ENCODE data around the gene SLC9A4. TPM values are rescaled to one million over a fixed set of nuclear protein-coding genes. Genes with fewer than 3 reads are reported as not detected.

Gene SLC9A4
- total RNA-seq, 2 experiments from 2014 or later = 0.07 to 0.10 TPM

DNA sequence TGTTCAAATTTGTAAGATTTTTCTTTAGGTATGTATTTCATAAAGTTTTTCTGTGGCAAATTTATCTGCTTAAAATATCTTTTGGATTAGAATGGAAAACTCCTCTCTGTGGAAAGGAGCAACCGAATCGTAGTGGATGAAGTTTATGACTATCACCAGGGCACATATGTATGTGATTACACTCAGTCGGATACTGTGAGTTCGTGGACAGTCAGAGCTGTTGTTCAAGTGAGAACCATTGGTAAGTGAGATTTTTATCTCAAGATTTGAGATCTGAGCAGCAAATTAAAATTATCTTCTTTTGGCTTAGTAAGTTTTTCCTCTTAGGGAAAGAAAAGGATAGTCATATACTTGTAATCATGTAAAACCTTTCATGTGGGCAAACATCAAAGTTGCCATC lies 35.9 kb upstream of the SLC9A4 start:
- Mint-ChIP-seq H3K27me3 (no peaks in the 10 kb centered on the region), H3K9me3 (peaks cover 6% of the 10 kb centered on the region), H3K36me3 (ENCODE audit: low read depth) (peaks cover 19% of the 10 kb centered on the region), H3K27ac (no peak overlapping the region), H3K4me1 (peaks cover 18% of the 10 kb centered on the region), H3K4me3 (no peak overlapping the region)
- ChIA-PET CTCF (interaction anchor here (1.1 to 2.3 kb wide), 2 partner anchors 186 to 416 kb away, joined by 3 to 6 read pairs; no protein-coding TSS in a partner anchor), POLR2A (no interaction called here)
- no peak for DNase-seq

- H3K9me3 Mint-ChIP-seq = peaks cover 3% of the 10 kb centered on the region
- no peak overlapping the region for H3K4me3 Mint-ChIP-seq
- ChIA-PET CTCF (interaction anchor here (0.6 to 2.3 kb wide), 6 partner anchors 11 to 417 kb away, joined by 3 to 6 read pairs (median 4); partner anchors contain the start of gene IL18R1), POLR2A (no interaction called here)
- no peak overlapping the region for H3K27ac Mint-ChIP-seq
- peaks cover 14% of the 10 kb centered on the region for H3K36me3 Mint-ChIP-seq (ENCODE audit: low read depth)
- no peak for DNase-seq
- no peaks in the 10 kb centered on the region for H3K27me3 Mint-ChIP-seq
- peaks cover 24% of the 10 kb centered on the region for H3K4me1 Mint-ChIP-seq
Observed at GRCh38 chr2:102438111-102438510, 34.9 kb upstream of the SLC9A4 start.

DNA sequence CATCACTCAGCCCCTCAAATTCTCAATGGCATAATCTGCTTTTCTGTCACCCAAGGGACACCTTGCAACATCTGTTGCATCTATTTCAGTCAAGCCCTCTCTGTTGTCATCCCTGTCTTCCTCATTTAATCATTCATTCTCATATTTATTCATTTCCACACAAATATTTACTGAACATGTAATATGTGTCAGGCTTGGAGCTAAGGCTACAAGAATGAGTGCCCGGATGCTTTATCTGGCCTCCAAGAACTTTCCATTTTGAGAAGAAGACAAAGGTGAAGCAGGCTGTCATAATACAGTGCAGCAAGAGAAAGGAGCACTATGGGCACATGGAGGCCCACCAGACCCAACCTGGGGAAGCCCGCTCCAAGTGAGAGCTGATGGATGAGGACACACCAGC lies 34.4 kb upstream of the SLC9A4 start:
- DNase-seq = no peak
- Mint-ChIP-seq H3K4me3 (no peak overlapping the region), H3K27me3 (no peaks in the 10 kb centered on the region), H3K27ac (no peak overlapping the region), H3K36me3 (ENCODE audit: low read depth) (peaks cover 14% of the 10 kb centered on the region), H3K9me3 (peaks cover 3% of the 10 kb centered on the region), H3K4me1 (peaks cover 28% of the 10 kb centered on the region)
- ChIA-PET POLR2A (no interaction called here), CTCF (interaction anchor here (1.2 to 1.9 kb wide), 5 partner anchors 11 to 197 kb away, joined by 3 to 6 read pairs (median 4); partner anchors contain the start of gene IL18R1)

DNA sequence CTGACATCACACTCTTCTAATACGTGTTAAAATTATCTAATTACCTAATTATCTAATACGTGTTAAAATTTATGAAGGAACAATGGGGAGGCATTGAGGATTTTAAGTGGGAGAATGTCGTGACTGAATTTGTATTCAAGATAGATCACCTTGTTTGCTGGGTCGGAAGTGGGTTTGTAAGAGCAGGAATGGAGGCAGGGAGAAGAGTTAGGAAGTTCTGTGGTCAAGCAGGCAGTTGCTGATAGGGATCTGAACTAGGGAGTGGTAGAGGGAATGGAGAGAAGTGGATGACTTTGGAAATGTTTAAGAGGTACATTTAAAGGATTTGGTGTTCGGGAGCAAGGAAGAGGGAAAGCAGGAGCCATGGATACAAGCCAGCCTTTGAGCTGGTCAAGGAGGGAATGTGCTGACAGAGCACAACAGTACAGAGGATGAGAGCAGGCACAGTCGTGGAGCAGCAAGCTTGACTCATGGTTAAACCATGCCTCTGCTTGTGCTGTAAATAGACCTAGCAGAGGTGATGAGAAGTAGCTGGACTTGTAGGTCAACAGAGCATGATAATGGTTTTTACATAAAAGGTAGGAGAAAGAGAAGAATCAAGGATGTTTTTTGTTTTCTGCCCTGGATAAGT lies 33.8 kb upstream of the SLC9A4 start:
- ChIA-PET CTCF (interaction anchor here (1.2 to 1.9 kb wide), 5 partner anchors 12 to 198 kb away, joined by 3 to 6 read pairs (median 4); partner anchors contain the start of gene IL18R1), POLR2A (no interaction called here)
- Mint-ChIP-seq H3K4me3 (no peak overlapping the region), H3K36me3 (ENCODE audit: low read depth) (peaks cover 9% of the 10 kb centered on the region), H3K4me1 (peaks cover 28% of the 10 kb centered on the region), H3K27me3 (no peaks in the 10 kb centered on the region), H3K9me3 (peaks cover 3% of the 10 kb centered on the region), H3K27ac (no peak overlapping the region)
- DNase-seq = no peak

DNA sequence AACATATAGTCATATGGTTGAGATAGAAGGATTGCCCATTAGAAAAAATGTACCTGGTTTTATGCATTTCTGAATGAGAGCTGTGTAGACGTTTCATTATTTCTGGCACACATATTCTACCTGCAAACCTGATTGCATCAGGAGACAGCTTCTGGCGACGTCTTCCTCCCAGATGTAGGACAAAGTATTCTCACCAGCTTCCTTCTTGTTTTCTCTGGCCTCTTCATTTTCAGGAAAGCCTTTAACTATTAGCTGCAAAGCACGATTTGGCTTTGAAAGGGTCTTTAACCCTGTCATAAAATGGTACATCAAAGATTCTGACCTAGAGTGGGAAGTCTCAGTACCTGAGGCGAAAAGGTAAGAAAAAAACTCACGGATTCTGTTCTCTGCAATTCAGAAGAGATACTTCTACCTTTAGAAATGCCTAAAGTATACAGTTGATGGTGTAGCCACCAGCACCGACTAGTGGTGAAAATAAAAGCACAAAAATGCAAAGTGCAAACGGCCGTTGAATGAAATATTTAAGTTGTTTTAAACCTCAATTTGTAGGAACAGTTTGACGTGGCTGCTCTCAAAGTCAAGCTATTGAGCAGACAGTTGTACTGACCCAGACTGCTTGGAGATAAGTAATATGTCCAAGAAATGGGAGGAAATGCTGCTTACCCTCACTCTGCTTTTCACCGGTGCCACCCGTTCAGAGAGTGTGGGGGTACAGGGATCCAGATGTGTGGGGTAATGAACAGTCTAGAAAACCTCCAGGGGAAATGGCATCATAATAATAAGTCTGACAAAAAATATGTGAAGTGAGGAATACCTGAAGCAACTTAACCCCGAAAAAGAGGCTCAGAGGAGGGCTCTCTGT lies 29.8 kb upstream of the SLC9A4 start:
- H3K36me3 Mint-ChIP-seq (ENCODE audit: low read depth) = no peaks in the 10 kb centered on the region
- peak; percentile 68 for DNase-seq
- ChIA-PET CTCF (interaction anchor here (0.9 to 2.4 kb wide), 18 partner anchors 9 to 437 kb away, joined by 3 to 13 read pairs (median 4); no protein-coding TSS in a partner anchor), POLR2A (no interaction called here)
- H3K27me3 Mint-ChIP-seq = no peaks in the 10 kb centered on the region
- no peaks in the 10 kb centered on the region for H3K9me3 Mint-ChIP-seq
- peaks cover 11% of the 10 kb centered on the region for H3K4me1 Mint-ChIP-seq
- H3K4me3 Mint-ChIP-seq = peak overlapping the region; percentile 0
- H3K27ac Mint-ChIP-seq = peak overlapping the region; percentile 70

- H3K4me1 Mint-ChIP-seq = peaks cover 11% of the 10 kb centered on the region
- ChIA-PET POLR2A (no interaction called here), CTCF (interaction anchor here (1.1 to 2.4 kb wide), 9 partner anchors 10 to 438 kb away, joined by 3 to 13 read pairs (median 5); no protein-coding TSS in a partner anchor)
- H3K27me3 Mint-ChIP-seq = no peaks in the 10 kb centered on the region
- H3K27ac Mint-ChIP-seq = no peak overlapping the region
- no peak for DNase-seq
- H3K36me3 Mint-ChIP-seq (ENCODE audit: low read depth) = no peaks in the 10 kb centered on the region
- no peak overlapping the region for H3K4me3 Mint-ChIP-seq
- no peaks in the 10 kb centered on the region for H3K9me3 Mint-ChIP-seq
Observed at GRCh38 chr2:102444233-102444632, 28.8 kb upstream of the SLC9A4 start.

DNA sequence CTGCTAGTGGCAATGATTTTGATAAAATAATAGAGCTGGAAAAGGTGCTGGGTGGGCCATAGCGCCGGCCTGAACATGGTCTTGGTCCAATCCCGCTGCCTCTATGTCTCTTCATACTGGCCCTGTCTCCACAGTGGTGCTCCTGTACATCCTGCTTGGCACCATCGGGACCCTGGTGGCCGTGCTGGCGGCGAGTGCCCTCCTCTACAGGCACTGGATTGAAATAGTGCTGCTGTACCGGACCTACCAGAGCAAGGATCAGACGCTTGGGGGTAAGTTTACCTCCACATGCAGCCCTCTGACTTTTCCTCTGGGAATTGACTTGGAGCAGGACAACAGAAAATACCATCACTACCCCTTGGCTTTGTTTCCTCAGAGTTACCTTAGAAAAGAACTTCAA lies 26.1 kb upstream of the SLC9A4 start:
- POLR2A ChIA-PET = no interaction called here

DNA sequence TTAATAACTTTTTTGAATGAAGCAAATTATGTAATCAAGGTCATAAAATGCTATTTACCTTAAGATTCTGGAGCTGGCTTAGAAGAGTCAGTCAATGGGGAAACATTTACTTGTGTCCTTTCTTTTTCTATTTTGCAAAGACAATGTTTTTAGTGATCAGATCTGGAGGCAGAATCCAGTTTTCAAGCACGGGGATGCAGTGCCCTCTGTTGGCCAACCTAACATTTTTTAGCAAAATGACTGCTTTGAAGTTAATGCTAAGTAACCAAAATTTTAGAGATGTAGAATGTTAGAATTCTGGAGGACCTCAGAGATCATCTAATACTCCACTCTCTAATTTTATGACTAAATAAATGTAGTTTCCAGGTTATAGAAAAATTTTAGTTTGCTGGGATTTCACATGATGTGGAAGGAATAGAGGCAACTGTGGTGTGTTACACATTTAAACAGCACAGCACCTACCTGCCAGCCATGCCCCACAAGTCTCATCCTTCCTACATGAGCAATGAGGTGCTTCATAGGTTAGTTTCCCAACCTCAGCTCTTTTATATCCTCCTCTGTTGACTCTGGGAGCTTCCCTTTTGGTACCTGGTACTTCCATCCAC lies 23.6 kb upstream of the SLC9A4 start:
- DNase-seq = peak; percentile 80
- peaks cover 18% of the 10 kb centered on the region for H3K4me1 Mint-ChIP-seq
- no peaks in the 10 kb centered on the region for H3K27me3 Mint-ChIP-seq
- H3K36me3 Mint-ChIP-seq (ENCODE audit: low read depth) = peaks cover 4% of the 10 kb centered on the region
- H3K27ac Mint-ChIP-seq = no peak overlapping the region
- H3K9me3 Mint-ChIP-seq = no peaks in the 10 kb centered on the region
- H3K4me3 Mint-ChIP-seq = no peak overlapping the region
- ChIA-PET CTCF (interaction anchor here (1.0 to 2.2 kb wide), 4 partner anchors 196 to 448 kb away, joined by 3 to 10 read pairs (median 4); no protein-coding TSS in a partner anchor), POLR2A (no interaction called here)

More for the DNA sequence above, 26.1 kb upstream of the SLC9A4 start:
- DNase-seq = no peak
- H3K4me1 Mint-ChIP-seq = peaks cover 13% of the 10 kb centered on the region
- no peaks in the 10 kb centered on the region for H3K27me3 Mint-ChIP-seq
- no peaks in the 10 kb centered on the region for H3K9me3 Mint-ChIP-seq
- no peaks in the 10 kb centered on the region for H3K36me3 Mint-ChIP-seq (ENCODE audit: low read depth)
- H3K27ac Mint-ChIP-seq = no peak overlapping the region
- CTCF ChIA-PET = interaction anchor here (0.6 to 1.1 kb wide), 2 partner anchors 93 to 135 kb away, joined by 3 read pairs; no protein-coding TSS in a partner anchor
- no peak overlapping the region for H3K4me3 Mint-ChIP-seq

DNA sequence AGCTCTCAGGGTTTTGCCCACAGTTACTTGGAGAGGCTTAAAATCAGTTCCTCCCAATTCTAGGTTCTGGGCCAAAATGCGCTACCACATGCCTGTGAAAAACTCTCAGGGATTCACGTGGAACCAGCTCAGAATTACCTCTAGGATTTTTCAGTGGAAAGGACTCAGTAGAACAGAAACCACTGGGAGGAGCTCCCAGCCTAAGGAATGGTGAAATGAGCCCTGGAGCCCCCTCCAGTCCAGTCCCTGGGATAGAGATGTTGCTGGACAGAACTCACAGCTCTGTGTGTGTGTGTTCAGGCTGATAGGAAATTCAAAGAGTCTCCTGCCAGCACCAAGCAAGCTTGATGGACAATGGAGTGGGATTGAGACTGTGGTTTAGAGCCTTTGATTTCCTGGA lies 21.1 kb upstream of the SLC9A4 start:
- no peak for DNase-seq
- Mint-ChIP-seq H3K9me3 (peaks cover 4% of the 10 kb centered on the region), H3K4me3 (no peak overlapping the region), H3K4me1 (peaks cover 28% of the 10 kb centered on the region), H3K27ac (no peak overlapping the region), H3K27me3 (no peaks in the 10 kb centered on the region), H3K36me3 (ENCODE audit: low read depth) (peaks cover 4% of the 10 kb centered on the region)
- ChIA-PET POLR2A (no interaction called here), CTCF (no interaction called here)

- peaks cover 28% of the 10 kb centered on the region for H3K4me1 Mint-ChIP-seq
- H3K4me3 Mint-ChIP-seq = no peak overlapping the region
- no peak for DNase-seq
- ChIA-PET POLR2A (no interaction called here), CTCF (interaction anchor here (1.8 kb wide), 1 partner anchor 11 kb away, joined by 4 read pairs; no protein-coding TSS in a partner anchor)
- no peak overlapping the region for H3K27ac Mint-ChIP-seq
- peaks cover 4% of the 10 kb centered on the region for H3K9me3 Mint-ChIP-seq
- peaks cover 2% of the 10 kb centered on the region for H3K27me3 Mint-ChIP-seq
- H3K36me3 Mint-ChIP-seq (ENCODE audit: low read depth) = peaks cover 4% of the 10 kb centered on the region
Observed at GRCh38 chr2:102453501-102453900, 19.5 kb upstream of the SLC9A4 start.

DNA sequence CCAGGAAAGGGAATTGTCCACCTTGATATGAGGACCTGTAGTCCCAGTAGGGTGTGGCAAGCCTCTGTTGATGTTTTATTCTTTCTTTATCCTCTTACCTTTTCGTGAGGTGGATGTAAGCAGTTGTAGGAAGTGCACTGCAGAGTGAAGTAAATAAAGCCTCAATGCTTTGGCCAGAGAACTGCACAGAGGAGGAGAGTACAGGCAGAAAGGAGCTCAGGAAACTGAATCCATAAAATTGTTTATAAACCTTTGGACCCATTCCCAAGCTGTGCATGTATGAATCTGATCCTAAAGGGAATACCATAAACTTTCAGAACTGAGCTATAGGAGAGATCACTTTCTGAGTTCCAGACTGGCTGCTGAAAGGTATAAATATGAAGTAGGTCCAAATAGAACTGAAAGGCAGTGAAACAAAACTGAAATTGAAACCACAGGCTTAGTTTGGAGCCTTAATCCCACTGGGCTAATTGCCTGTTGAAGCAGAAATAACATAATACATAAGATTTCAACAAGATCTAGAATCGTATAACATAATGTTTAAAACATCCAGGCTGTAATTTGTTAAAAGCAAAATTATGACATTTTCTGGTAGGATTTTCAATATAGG lies 17.9 kb upstream of the SLC9A4 start:
- H3K27ac Mint-ChIP-seq = no peak overlapping the region
- peaks cover 4% of the 10 kb centered on the region for H3K36me3 Mint-ChIP-seq (ENCODE audit: low read depth)
- peaks cover 7% of the 10 kb centered on the region for H3K27me3 Mint-ChIP-seq
- H3K9me3 Mint-ChIP-seq = peaks cover 4% of the 10 kb centered on the region
- CTCF ChIA-PET = interaction anchor here (1.5 to 1.8 kb wide), 2 partner anchors 13 to 214 kb away, joined by 3 to 4 read pairs; no protein-coding TSS in a partner anchor
- no peak overlapping the region for H3K4me3 Mint-ChIP-seq
- peaks cover 26% of the 10 kb centered on the region for H3K4me1 Mint-ChIP-seq
- POLR2A ChIA-PET = no interaction called here
- no peak for DNase-seq

DNA sequence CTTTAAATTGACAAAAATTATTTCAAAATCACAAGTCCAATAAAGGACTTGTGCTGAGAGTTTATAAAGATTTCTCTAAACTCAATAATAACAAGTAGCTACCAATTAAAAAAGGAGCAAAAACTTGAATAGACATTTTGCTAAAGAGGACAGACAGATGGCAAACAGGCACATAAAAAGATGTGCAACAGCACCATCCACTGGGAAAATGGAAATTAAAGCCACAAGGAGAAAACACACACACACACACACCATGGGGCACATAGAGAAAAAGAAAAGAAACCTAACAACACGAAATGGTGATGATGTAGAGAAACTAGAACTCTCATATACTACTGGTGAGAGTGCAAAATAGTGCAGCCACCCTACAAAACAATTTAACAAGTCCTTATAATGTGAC lies 12.6 kb upstream of the SLC9A4 start:
- Mint-ChIP-seq H3K4me1 (peaks cover under 1% of the 10 kb centered on the region), H3K36me3 (ENCODE audit: low read depth) (no peaks in the 10 kb centered on the region), H3K9me3 (peaks cover 4% of the 10 kb centered on the region), H3K27ac (no peak overlapping the region), H3K4me3 (no peak overlapping the region), H3K27me3 (peaks cover 35% of the 10 kb centered on the region)
- POLR2A ChIA-PET = interaction anchor here (0.7 kb wide), 1 partner anchor 945 kb away, joined by 5 read pairs; no protein-coding TSS in a partner anchor
- no peak for DNase-seq
- CTCF ChIA-PET = interaction anchor here (1.4 kb wide), 1 partner anchor 220 kb away, joined by 3 read pairs; no protein-coding TSS in a partner anchor

All from activated CD4-positive, alpha-beta T cell treated with anti-CD3 and anti-CD28 coated beads, Interleukin-2, amount 10 ng/mL, durations not matched to agents 7 days and 5 days (primary cell).